Measurements from ENCODE around the gene ANKS1A. TPM values are rescaled to one million over a fixed set of nuclear protein-coding genes. Genes with fewer than 3 reads are reported as not detected.
"Not testable (repeated sequence)": the region's sequence is repeated elsewhere in the genome, so short reads cannot be mapped to it uniquely, and the experiment has no call there.

The ANKS1A gene
- total and polyA plus RNA-seq, 7 experiments from 2014 or later, result 2.1 to 14.8 (median 9.6) TPM

DNA sequence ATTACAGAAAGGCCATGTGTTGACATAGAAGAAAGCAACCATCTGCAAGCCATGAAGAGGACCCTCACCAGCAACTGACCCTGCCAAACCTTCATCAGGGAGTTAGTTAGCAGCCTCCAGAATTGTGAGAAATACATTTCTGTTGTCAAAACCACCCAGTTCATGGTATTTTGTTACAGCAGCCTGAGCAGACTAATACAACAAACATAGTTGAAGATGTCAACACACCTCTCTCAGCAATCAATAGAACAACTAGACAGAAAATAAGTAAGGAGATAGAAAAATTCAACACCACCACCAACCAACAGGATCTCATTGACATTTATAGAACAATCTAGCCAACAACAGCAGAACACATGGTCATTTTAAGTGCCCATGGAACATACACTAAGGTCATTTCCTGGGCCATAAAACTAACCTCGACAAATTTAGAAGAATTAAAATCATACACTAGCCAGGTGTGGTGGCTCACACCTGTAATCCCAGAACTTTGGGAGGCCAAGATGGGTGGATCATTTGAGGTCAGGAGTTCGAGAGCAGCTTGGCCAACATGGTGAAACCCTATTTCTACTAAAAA, 219.3 kb downstream of the ANKS1A start:
- H3K27me3 Mint-ChIP-seq, result peaks cover 9 to 14% (median 12%) of the 10 kb centered on the region in 5 donors
- POLR2A ChIA-PET, result interaction anchor here (0.6 kb wide), 1 partner anchor 196 kb away, joined by 3 read pairs; no protein-coding TSS in a partner anchor
- intact Hi-C loops (cut with micrococcal nuclease), result no loop called here
- DNase-seq (no peak), ATAC-seq (no peak)
- Histone ChIP-seq H3K4me3 (ENCODE audit: low read length) (no peak overlapping the region), H3K27me3 (ENCODE audit: control insufficient read depth in 2 of 2, insufficient read depth in 2 of 2, low read length in 2 of 2) (no peaks in the 10 kb centered on the region), H3K27ac (ENCODE audit: low read depth, low read length) (no peak overlapping the region), H3K36me3 (ENCODE audit: control insufficient read depth in 2 of 3, insufficient read depth in 3 of 3, low read length in 3 of 3) (no peaks in the 10 kb centered on the region), H3K9me3 (ENCODE audit: control insufficient read depth in 2 of 3, low read length in 3 of 3) (no peaks in the 10 kb centered on the region), H3K4me1 (ENCODE audit: control insufficient read depth in 2 of 2, insufficient read depth in 2 of 2, low read length in 2 of 2) (no peaks in the 10 kb centered on the region)
- peaks cover 0 to 3% (median 0%) of the 10 kb centered on the region in 7 donors for H3K4me1 Mint-ChIP-seq
- CTCF ChIA-PET, result no interaction called here
- peaks cover 0 to 8% (median 7%) of the 10 kb centered on the region in 5 donors for H3K36me3 Mint-ChIP-seq
- no peak overlapping the region for H3K4me3 Mint-ChIP-seq
- H3K27ac Mint-ChIP-seq, result no peak overlapping the region
- peaks cover 0 to 21% (median 5%) of the 10 kb centered on the region in 11 donors for H3K9me3 Mint-ChIP-seq

DNA sequence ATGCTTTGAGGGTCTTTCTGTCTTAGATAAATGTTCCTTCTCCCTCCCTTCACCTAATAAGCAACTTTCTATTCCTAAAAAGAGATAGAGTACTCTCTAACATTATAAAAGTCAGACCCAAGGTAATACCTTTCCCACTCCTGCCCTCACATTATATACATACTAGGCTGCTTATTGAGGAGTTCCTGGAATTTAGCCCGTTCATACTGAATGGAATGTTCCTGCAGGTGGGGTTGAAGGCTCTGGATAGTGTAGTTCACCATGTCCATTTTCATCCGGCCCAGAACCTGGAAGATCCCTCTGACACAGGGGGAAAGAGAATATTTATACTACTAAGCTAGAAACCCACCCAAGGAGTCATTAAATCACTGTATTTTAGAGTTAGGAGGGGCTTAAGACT, 231.7 kb downstream of the ANKS1A start:
- H3K27me3 ChIP-seq (ENCODE audit: control insufficient read depth in 2 of 2, insufficient read depth in 2 of 2, low read length in 2 of 2), result no peaks in the 10 kb centered on the region
- intact Hi-C loops (cut with micrococcal nuclease), result no loop called here
- no peak for DNase-seq
- Mint-ChIP-seq H3K27ac (no peak overlapping the region), H3K4me3 (no peak overlapping the region), H3K4me1 (no peaks in the 10 kb centered on the region), H3K36me3 (no peaks in the 10 kb centered on the region), H3K9me3 (peaks cover 0 to 17% (median 3%) of the 10 kb centered on the region in 11 donors), H3K27me3 (peaks cover 0 to 20% (median 0%) of the 10 kb centered on the region in 5 donors)
- no peaks in the 10 kb centered on the region for H3K36me3 ChIP-seq (ENCODE audit: control insufficient read depth in 2 of 3, insufficient read depth in 3 of 3, low read length in 3 of 3)
- H3K9me3 ChIP-seq (ENCODE audit: control insufficient read depth in 2 of 3, low read length in 3 of 3), result no peaks in the 10 kb centered on the region
- ATAC-seq, result no peak
- no peaks in the 10 kb centered on the region for H3K4me1 ChIP-seq (ENCODE audit: control insufficient read depth in 2 of 2, insufficient read depth in 2 of 2, low read length in 2 of 2)
- POLR2A ChIA-PET, result no interaction called here
- CTCF ChIA-PET, result no interaction called here
- H3K27ac ChIP-seq (ENCODE audit: low read depth, low read length), result no peak overlapping the region
- H3K4me3 ChIP-seq (ENCODE audit: low read length), result no peak overlapping the region

DNA sequence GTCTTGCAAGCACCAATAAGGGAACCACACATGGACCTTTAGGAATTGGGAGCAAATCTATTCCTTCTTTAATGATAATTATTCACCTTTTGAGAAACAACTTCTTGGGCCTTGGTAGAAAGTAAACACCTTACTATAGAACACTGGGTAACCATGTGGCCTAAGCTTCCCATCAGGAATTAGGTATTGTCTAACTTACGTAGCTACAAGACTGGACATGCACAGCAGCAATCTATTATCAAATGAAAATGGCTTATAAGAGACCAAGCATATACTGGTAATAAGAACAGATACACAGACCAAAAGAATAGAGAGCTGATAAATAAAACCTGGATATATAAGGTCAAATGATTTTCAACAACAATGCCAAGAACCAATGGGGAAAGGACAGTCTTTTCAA, 235.3 kb downstream of the ANKS1A start:
- peaks cover 0 to 35% (median 0%) of the 10 kb centered on the region in 5 donors for H3K27me3 Mint-ChIP-seq
- CTCF ChIA-PET, result no interaction called here
- H3K4me3 Mint-ChIP-seq, result no peak overlapping the region
- intact Hi-C loops (cut with micrococcal nuclease), result no loop called here
- DNase-seq, result no peak
- POLR2A ChIA-PET, result no interaction called here
- Histone ChIP-seq H3K4me3 (ENCODE audit: low read length) (no peak overlapping the region), H3K4me1 (ENCODE audit: control insufficient read depth in 2 of 2, insufficient read depth in 2 of 2, low read length in 2 of 2) (no peaks in the 10 kb centered on the region), H3K36me3 (ENCODE audit: control insufficient read depth in 2 of 3, insufficient read depth in 3 of 3, low read length in 3 of 3) (no peaks in the 10 kb centered on the region), H3K9me3 (ENCODE audit: control insufficient read depth in 2 of 3, low read length in 3 of 3) (no peaks in the 10 kb centered on the region), H3K27me3 (ENCODE audit: control insufficient read depth in 2 of 2, insufficient read depth in 2 of 2, low read length in 2 of 2) (no peaks in the 10 kb centered on the region), H3K27ac (ENCODE audit: low read depth, low read length) (no peak overlapping the region)
- ATAC-seq, result no peak
- peaks cover 0 to 17% (median 3%) of the 10 kb centered on the region in 11 donors for H3K9me3 Mint-ChIP-seq
- no peaks in the 10 kb centered on the region for H3K4me1 Mint-ChIP-seq
- H3K27ac Mint-ChIP-seq, result no peak overlapping the region
- no peaks in the 10 kb centered on the region for H3K36me3 Mint-ChIP-seq

DNA sequence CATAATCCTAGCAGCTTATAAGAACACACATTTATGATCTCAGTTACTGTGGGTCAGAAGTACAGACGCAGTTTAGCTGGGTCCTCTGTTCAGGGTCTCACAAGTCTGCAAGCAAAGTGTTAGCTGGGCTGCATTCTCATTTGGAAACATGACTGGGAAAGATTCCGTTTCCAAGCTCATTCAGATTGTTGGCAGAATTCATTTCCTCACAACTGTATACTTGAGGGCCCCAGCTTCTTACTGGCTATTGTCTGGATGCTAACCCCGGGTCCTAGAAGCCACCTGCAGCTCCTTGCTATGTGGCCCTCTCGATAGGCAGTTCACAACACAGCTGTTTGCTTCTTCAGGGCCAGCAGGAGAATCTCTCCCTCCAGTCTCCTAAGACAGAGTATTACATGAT, 239.0 kb downstream of the ANKS1A start:
- H3K4me3 Mint-ChIP-seq, result no peak overlapping the region
- H3K36me3 Mint-ChIP-seq, result no peaks in the 10 kb centered on the region
- no peak for DNase-seq
- ChIA-PET POLR2A (no interaction called here), CTCF (no interaction called here)
- Histone ChIP-seq H3K27me3 (ENCODE audit: control insufficient read depth in 2 of 2, insufficient read depth in 2 of 2, low read length in 2 of 2) (no peaks in the 10 kb centered on the region), H3K4me3 (ENCODE audit: low read length) (no peak overlapping the region), H3K36me3 (ENCODE audit: control insufficient read depth in 2 of 3, insufficient read depth in 3 of 3, low read length in 3 of 3) (no peaks in the 10 kb centered on the region), H3K27ac (ENCODE audit: low read depth, low read length) (no peak overlapping the region), H3K9me3 (ENCODE audit: control insufficient read depth in 2 of 3, low read length in 3 of 3) (no peaks in the 10 kb centered on the region), H3K4me1 (ENCODE audit: control insufficient read depth in 2 of 2, insufficient read depth in 2 of 2, low read length in 2 of 2) (no peaks in the 10 kb centered on the region)
- no peak for ATAC-seq
- peaks cover 0 to 5% (median 0%) of the 10 kb centered on the region in 11 donors for H3K9me3 Mint-ChIP-seq
- intact Hi-C loops (cut with micrococcal nuclease), result no loop called here
- no peaks in the 10 kb centered on the region for H3K4me1 Mint-ChIP-seq
- H3K27me3 Mint-ChIP-seq, result peaks cover 0 to 52% (median 4%) of the 10 kb centered on the region in 5 donors
- no peak overlapping the region for H3K27ac Mint-ChIP-seq

DNA sequence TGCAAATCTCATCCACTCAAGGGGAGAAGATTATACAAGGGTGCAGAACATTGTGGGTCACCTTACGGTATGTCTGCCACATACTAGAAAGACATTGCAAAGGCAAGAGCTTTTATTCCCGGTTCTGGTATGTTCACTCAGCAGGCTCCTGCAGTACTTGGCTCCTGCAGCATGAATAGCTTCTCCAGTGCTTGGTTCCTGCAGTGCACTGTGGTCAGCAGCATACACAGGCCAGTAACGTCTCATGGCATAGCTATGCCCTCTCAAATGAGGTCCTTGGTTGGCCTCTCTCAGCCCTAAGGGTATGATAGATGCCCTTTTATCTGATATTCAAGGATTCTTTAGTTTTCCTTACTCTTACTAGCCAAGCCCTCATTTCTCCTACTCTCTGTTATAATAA, 239.4 kb downstream of the ANKS1A start:
- Mint-ChIP-seq H3K4me1 (no peaks in the 10 kb centered on the region), H3K9me3 (peaks cover 0 to 2% (median 0%) of the 10 kb centered on the region in 11 donors), H3K27me3 (peaks cover 0 to 52% (median 4%) of the 10 kb centered on the region in 5 donors), H3K4me3 (no peak overlapping the region), H3K27ac (no peak overlapping the region), H3K36me3 (no peaks in the 10 kb centered on the region)
- intact Hi-C loops (cut with micrococcal nuclease), result no loop called here
- DNase-seq (no peak), ATAC-seq (no peak)
- ChIA-PET POLR2A (no interaction called here), CTCF (no interaction called here)
- Histone ChIP-seq H3K4me1 (ENCODE audit: control insufficient read depth in 2 of 2, insufficient read depth in 2 of 2, low read length in 2 of 2) (no peaks in the 10 kb centered on the region), H3K9me3 (ENCODE audit: control insufficient read depth in 2 of 3, low read length in 3 of 3) (no peaks in the 10 kb centered on the region), H3K27me3 (ENCODE audit: control insufficient read depth in 2 of 2, insufficient read depth in 2 of 2, low read length in 2 of 2) (no peaks in the 10 kb centered on the region), H3K4me3 (ENCODE audit: low read length) (no peak overlapping the region), H3K27ac (ENCODE audit: low read depth, low read length) (no peak overlapping the region), H3K36me3 (ENCODE audit: control insufficient read depth in 2 of 3, insufficient read depth in 3 of 3, low read length in 3 of 3) (no peaks in the 10 kb centered on the region)

DNA sequence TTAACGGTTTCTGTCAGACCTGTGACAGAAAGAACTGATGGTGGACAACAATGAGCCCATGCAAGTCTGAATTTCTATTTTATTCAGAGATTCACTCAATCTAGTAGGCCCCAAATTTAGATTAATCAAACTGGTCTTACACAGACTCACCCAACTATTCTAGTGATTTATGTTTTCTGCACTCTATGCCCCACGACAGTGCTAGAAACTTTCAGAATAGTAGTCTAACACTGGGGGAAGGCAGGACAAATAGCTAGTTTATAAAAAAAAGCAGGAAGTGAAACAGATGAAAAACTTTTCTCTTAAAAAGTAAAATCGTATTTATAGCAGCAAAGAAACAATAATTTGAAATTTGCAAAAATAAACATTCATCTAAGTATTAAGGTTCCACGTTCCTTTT, 247.1 kb downstream of the ANKS1A start:
- Mint-ChIP-seq H3K4me1 (peaks cover 10 to 12% (median 10%) of the 10 kb centered on the region in 7 donors), H3K27ac (peak overlapping the region in 1 of 9 donors; percentile 8), H3K4me3 (no peak overlapping the region), H3K36me3 (no peaks in the 10 kb centered on the region), H3K9me3 (peaks cover 0 to 2% (median 0%) of the 10 kb centered on the region in 11 donors), H3K27me3 (peaks cover 8 to 35% (median 9%) of the 10 kb centered on the region in 5 donors)
- H3K4me1 ChIP-seq (ENCODE audit: control insufficient read depth in 2 of 2, insufficient read depth in 2 of 2, low read length in 2 of 2), result no peaks in the 10 kb centered on the region
- no peaks in the 10 kb centered on the region for H3K36me3 ChIP-seq (ENCODE audit: control insufficient read depth in 2 of 3, insufficient read depth in 3 of 3, low read length in 3 of 3)
- no peaks in the 10 kb centered on the region for H3K9me3 ChIP-seq (ENCODE audit: control insufficient read depth in 2 of 3, low read length in 3 of 3)
- DNase-seq (no peak), ATAC-seq (no peak)
- ChIA-PET POLR2A (no interaction called here), CTCF (interaction anchor here (1.0 kb wide), 1 partner anchor 14 kb away, joined by 3 read pairs; no protein-coding TSS in a partner anchor)
- no peak overlapping the region for H3K4me3 ChIP-seq (ENCODE audit: low read length)
- H3K27ac ChIP-seq (ENCODE audit: low read depth, low read length), result no peak overlapping the region
- intact Hi-C loops (cut with micrococcal nuclease), result no loop called here
- no peaks in the 10 kb centered on the region for H3K27me3 ChIP-seq (ENCODE audit: control insufficient read depth in 2 of 2, insufficient read depth in 2 of 2, low read length in 2 of 2)

DNA sequence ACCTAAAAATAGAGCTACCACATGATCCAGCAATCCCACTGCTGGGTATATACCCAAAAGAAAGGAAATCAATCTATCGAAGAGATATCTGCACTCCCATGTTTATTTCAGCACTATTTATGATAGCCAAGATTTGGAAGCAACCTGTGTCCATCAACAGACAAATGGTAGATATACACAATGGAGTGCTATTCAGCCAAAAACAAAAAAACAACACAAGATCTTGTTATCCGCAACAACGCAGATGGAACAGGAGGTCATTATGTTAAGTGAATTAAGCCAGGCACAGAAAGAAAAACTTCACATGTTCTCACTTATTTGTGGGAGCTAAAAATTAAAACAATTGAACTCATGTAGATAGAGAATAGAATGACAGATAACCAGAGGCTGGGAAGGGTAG, 249.1 kb downstream of the ANKS1A start:
- H3K4me3 ChIP-seq (ENCODE audit: low read length); intact Hi-C loops (cut with micrococcal nuclease); H3K9me3 Mint-ChIP-seq; H3K27ac Mint-ChIP-seq; H3K27me3 ChIP-seq (ENCODE audit: control insufficient read depth in 2 of 2, insufficient read depth in 2 of 2, low read length in 2 of 2); H3K36me3 Mint-ChIP-seq; ATAC-seq; H3K27ac ChIP-seq (ENCODE audit: low read depth, low read length); H3K36me3 ChIP-seq (ENCODE audit: control insufficient read depth in 2 of 3, insufficient read depth in 3 of 3, low read length in 3 of 3); H3K4me3 Mint-ChIP-seq; POLR2A ChIA-PET; H3K9me3 ChIP-seq (ENCODE audit: control insufficient read depth in 2 of 3, low read length in 3 of 3); H3K4me1 ChIP-seq (ENCODE audit: control insufficient read depth in 2 of 2, insufficient read depth in 2 of 2, low read length in 2 of 2); DNase-seq: not testable (repeated sequence)
- Mint-ChIP-seq H3K27me3 (peaks cover 8 to 33% (median 13%) of the 10 kb centered on the region in 5 donors), H3K4me1 (peaks cover 13 to 20% (median 16%) of the 10 kb centered on the region in 7 donors)
- CTCF ChIA-PET, result interaction anchor here (0.7 to 2.5 kb wide), 2 partner anchors 125 to 152 kb away, joined by 6 to 16 read pairs; no protein-coding TSS in a partner anchor
